ENCODE data around the gene SLC45A1.

The SLC45A1 gene

GRCh38 chr1:8338526-8339202 is 20.8 kb downstream of the SLC45A1 start:
- no peak for DNase-seq

- DNase-seq = no peak
These were observed 21.3 kb downstream of the SLC45A1 start for GRCh38 chr1:8339203-8339600.

- DNase-seq = no peak
These were observed 22.5 kb downstream of the SLC45A1 start for GRCh38 chr1:8340448-8340847.

GRCh38 chr1:8342325-8342724 is 24.4 kb downstream of the SLC45A1 start:
- DNase-seq = no peak

GRCh38 chr1:8343044-8343443 is 25.1 kb downstream of the SLC45A1 start:
- no peak for DNase-seq

GRCh38 chr1:8343464-8344001 is 25.6 kb downstream of the SLC45A1 start:
- no peak for DNase-seq

GRCh38 chr1:8344893-8345507 is 27.1 kb downstream of the SLC45A1 start:
- DNase-seq = no peak

- no peak for DNase-seq
These were observed 27.9 kb downstream of the SLC45A1 start for GRCh38 chr1:8345621-8346415.

- DNase-seq = peak; percentile 6
These were observed 29.7 kb downstream of the SLC45A1 start for GRCh38 chr1:8347635-8348034.

- DNase-seq = no peak
These were observed 30.3 kb downstream of the SLC45A1 start for GRCh38 chr1:8348047-8348776.

GRCh38 chr1:8348777-8349472 is 31.0 kb downstream of the SLC45A1 start:
- DNase-seq = peak; percentile 38

- DNase-seq = no peak
These were observed 31.6 kb downstream of the SLC45A1 start for GRCh38 chr1:8349473-8349865.

- no peak for DNase-seq
These were observed 32.0 kb downstream of the SLC45A1 start for GRCh38 chr1:8349961-8350360.

GRCh38 chr1:8350914-8351684 is 33.2 kb downstream of the SLC45A1 start:
- no peak for DNase-seq

GRCh38 chr1:8351693-8352470 is 34.0 kb downstream of the SLC45A1 start:
- DNase-seq = no peak

- DNase-seq = no peak
These were observed 34.5 kb downstream of the SLC45A1 start for GRCh38 chr1:8352471-8352845.

- no peak for DNase-seq
These were observed 35.2 kb downstream of the SLC45A1 start for GRCh38 chr1:8352886-8353785.

GRCh38 chr1:8354038-8354437 is 36.1 kb downstream of the SLC45A1 start:
- DNase-seq = no peak

GRCh38 chr1:8355439-8356255 is 37.7 kb downstream of the SLC45A1 start:
- DNase-seq = no peak
